ENCODE results near the gene PPP2R2D. TPM values are rescaled to one million over a fixed set of nuclear protein-coding genes. Genes with fewer than 3 reads are reported as not detected.

PPP2R2D gene
- total RNA-seq, 1 experiment from 2014 or later = 35.1 TPM

GRCh38 chr10:131870411-131870810 lies 30.4 kb upstream of the PPP2R2D start:
- H2BK12ac ChIP-seq (ENCODE audit: insufficient read length, low read depth, low read length) = no peak overlapping the region
- H3K14ac ChIP-seq (ENCODE audit: insufficient read depth, low read length) = no peak overlapping the region
- no peak overlapping the region for H3K23ac ChIP-seq (ENCODE audit: insufficient read length, low read depth, low read length)
- H2BK5ac ChIP-seq (ENCODE audit: insufficient read length, low read length) = no peak overlapping the region
- H2BK120ac ChIP-seq (ENCODE audit: low read depth, low read length, poor library complexity, severe bottlenecking) = no peak overlapping the region
- no peaks in the 10 kb centered on the region for H3K4me1 ChIP-seq (ENCODE audit: insufficient read depth, low read length)
- H3K9me3 ChIP-seq (ENCODE audit: control insufficient read depth, low read depth, low read length) = no peaks in the 10 kb centered on the region
- no peaks in the 10 kb centered on the region for H3K79me1 ChIP-seq (ENCODE audit: insufficient read depth, low read depth, low read length, poor library complexity, severe bottlenecking)
- Mint-ChIP-seq H3K9me3 (peaks cover 7 to 8% of the 10 kb centered on the region in 2 experiments; a peak in 4 of 5 replicates), H3K27ac (no peak overlapping the region), H3K27me3 (ENCODE audit: low read depth) (no peaks in the 10 kb centered on the region; the same call in 1 of the 2 replicates), H3K36me3 (ENCODE audit: insufficient read depth in 1 of 3, low read depth in 3 of 3) (peaks cover 0 to 3% (median 0%) of the 10 kb centered on the region in 3 experiments; a peak in 2 of 7 replicates), H3K4me1 (peaks cover 3% of the 10 kb centered on the region in 2 experiments; a peak in 1 of 4 replicates), H3K4me3 (no peak overlapping the region)
- H3T11ph ChIP-seq (ENCODE audit: low read length) = no peak overlapping the region
- no peak overlapping the region for H2AK5ac ChIP-seq (ENCODE audit: insufficient read length, low read length)
- no peak overlapping the region for H3K27ac ChIP-seq (ENCODE audit: insufficient read length, low read depth, low read length)
- no peak for TF ChIP-seq CTCF (conservative IDR thresholded peaks at IDR 0.05)
- H4K8ac ChIP-seq (replicated peaks; ENCODE audit: insufficient read length, low read depth, low read length) = no peak overlapping the region
- H3K9ac ChIP-seq (ENCODE audit: extremely low read depth, insufficient read length, low read length) = no peak overlapping the region
- no CpG with 5 or more reads among the region's 8 CpGs for WGBS (ENCODE audit: extremely low coverage, insufficient read length, low lambda C conversion rate)
- no peak overlapping the region for H2BK20ac ChIP-seq (ENCODE audit: low read depth, low read length, poor library complexity, severe bottlenecking)
- H4K20me1 ChIP-seq (ENCODE audit: control insufficient read depth, insufficient read depth, insufficient read length) = no peaks in the 10 kb centered on the region
- H3K18ac ChIP-seq (ENCODE audit: insufficient read length, low read depth, low read length) = no peak overlapping the region
- H3K56ac ChIP-seq (ENCODE audit: insufficient read length, low read depth, low read length) = no peak overlapping the region
- H3K4ac ChIP-seq (ENCODE audit: low read depth, low read length) = no peak overlapping the region
- peak; percentile 20 for DNase-seq
- no peak overlapping the region for H2AFZ ChIP-seq (ENCODE audit: low read length)
- H2BK15ac ChIP-seq (ENCODE audit: low read depth, low read length) = no peak overlapping the region
- H3K4me2 ChIP-seq (ENCODE audit: insufficient read depth, insufficient read length, low read length) = no peak overlapping the region
- H4K5ac ChIP-seq (ENCODE audit: insufficient read length, low read depth, low read length) = no peak overlapping the region
- no peaks in the 10 kb centered on the region for H3K27me3 ChIP-seq (ENCODE audit: insufficient read depth, low read length)
- H3K79me2 ChIP-seq (ENCODE audit: insufficient read depth, low read length) = no peaks in the 10 kb centered on the region
- no peak overlapping the region for H4K91ac ChIP-seq (ENCODE audit: insufficient read length, low read depth, low read length)
- no peaks in the 10 kb centered on the region for H3K23me2 ChIP-seq (ENCODE audit: insufficient read length, low read depth, low read length, poor library complexity, severe bottlenecking)
